ENCODE measurements around the gene SORT1. TPM values are rescaled to one million over a fixed set of nuclear protein-coding genes. Genes with fewer than 3 reads are reported as not detected.
"Not testable (repeated sequence)": the region's sequence is repeated elsewhere in the genome, so short reads cannot be mapped to it uniquely, and the experiment has no call there.

The SORT1 gene
- polyA plus RNA-seq, 1 of the 3 experiments (the other 2 are of a cell fraction), result 8.5 TPM

GRCh38 chr1:109395602-109396512 lies 1.9 kb downstream of the SORT1 start:
- no peak overlapping the region for H3K27ac ChIP-seq (ENCODE audit: low read depth in 2 of 2, low read length in 1 of 2)
- peaks cover 17% of the 10 kb centered on the region for H3F3A ChIP-seq (replicated peaks; ENCODE audit: insufficient read depth)
- ChIA-PET POLR2A (interaction anchor here (0.6 kb wide), 1 partner anchor 94 kb away, joined by 4 read pairs; no protein-coding TSS in a partner anchor), CTCF (interaction anchor here (0.9 to 14.6 kb wide), 6 partner anchors 10 to 132 kb away, joined by 3 to 252 read pairs (median 4); partner anchors contain the start of gene PSRC1)
- no peak for DNase-seq
- peaks cover 1 to 6% of the 10 kb centered on the region in 2 experiments for H3K36me3 ChIP-seq (replicated peaks in 1 of 2; ENCODE audit: control insufficient read depth in 1 of 2, insufficient read depth in 2 of 2, low read length in 1 of 2)
- no peaks in the 10 kb centered on the region for H4K20me1 ChIP-seq (ENCODE audit: insufficient read depth)
- TF ChIP-seq FOSL2 (IDR thresholded peaks at IDR 0.05; ENCODE audit: borderline replicate concordance, low read depth), result no peak
- H3K9me3 ChIP-seq, result no peaks in the 10 kb centered on the region
- H3K27me3 ChIP-seq (ENCODE audit: insufficient read depth), result no peaks in the 10 kb centered on the region
- no peak overlapping the region for H2AFZ ChIP-seq (ENCODE audit: low read depth)
- H3K4me1 ChIP-seq (ENCODE audit: control insufficient read depth in 1 of 2, insufficient read depth in 2 of 2, low read depth in 1 of 2, low read length in 1 of 2), result peaks cover 21 to 24% of the 10 kb centered on the region in 2 experiments; a peak in 3 of 4 replicates
- H3K9me2 ChIP-seq, result no peaks in the 10 kb centered on the region
- peak overlapping the region; percentile 17 to 65; a peak in 2 of 4 replicates for H3K4me3 ChIP-seq (ENCODE audit: low read depth in 2 of 2, low read length in 1 of 2)
- H3K9ac ChIP-seq, result no peak overlapping the region
- 74% methylated on average over 5 of the region's 5 CpGs for WGBS (ENCODE audit: low lambda C conversion rate)
- peaks cover 26% of the 10 kb centered on the region for H3K79me2 ChIP-seq (ENCODE audit: insufficient read depth)
- H3K4me2 ChIP-seq, result peak overlapping the region; percentile 77

- H3K27ac ChIP-seq (ENCODE audit: low read depth in 2 of 2, low read length in 1 of 2); H3K4me3 ChIP-seq (ENCODE audit: low read depth in 2 of 2, low read length in 1 of 2); H2AFZ ChIP-seq (ENCODE audit: low read depth); DNase-seq; POLR2A ChIA-PET; H3K9me3 ChIP-seq; H3K36me3 ChIP-seq (replicated peaks in 1 of 2; ENCODE audit: control insufficient read depth in 1 of 2, insufficient read depth in 2 of 2, low read length in 1 of 2); H4K20me1 ChIP-seq (ENCODE audit: insufficient read depth); H3K27me3 ChIP-seq (ENCODE audit: insufficient read depth); H3K9ac ChIP-seq; H3K4me2 ChIP-seq; H3K9me2 ChIP-seq: not testable (repeated sequence)
- H3F3A ChIP-seq (replicated peaks; ENCODE audit: insufficient read depth), result peaks cover 17% of the 10 kb centered on the region
- peaks cover 21 to 24% of the 10 kb centered on the region in 2 experiments; a peak in 3 of 4 replicates for H3K4me1 ChIP-seq (ENCODE audit: control insufficient read depth in 1 of 2, insufficient read depth in 2 of 2, low read depth in 1 of 2, low read length in 1 of 2)
- CTCF ChIA-PET, result interaction anchor here (1.2 to 14.6 kb wide), 3 partner anchors 48 to 131 kb away, joined by 3 to 252 read pairs (median 3); partner anchors contain the start of gene PSRC1
- 91% methylated on average over 8 of the region's 8 CpGs for WGBS (ENCODE audit: low lambda C conversion rate)
- H3K79me2 ChIP-seq (ENCODE audit: insufficient read depth), result peaks cover 30% of the 10 kb centered on the region
Measured at GRCh38 chr1:109395282-109395599, 2.5 kb downstream of the SORT1 start.

GRCh38 chr1:109394591-109395281 lies 3.0 kb downstream of the SORT1 start:
- peaks cover 34% of the 10 kb centered on the region for H3K79me2 ChIP-seq (ENCODE audit: insufficient read depth)

More at GRCh38 chr1:109394591-109395281, 3.0 kb downstream of the SORT1 start:
- CTCF ChIA-PET, result interaction anchor here (1.4 to 14.6 kb wide), 2 partner anchors 115 to 131 kb away, joined by 3 to 252 read pairs; partner anchors contain the start of gene PSRC1
- H4K20me1 ChIP-seq (ENCODE audit: insufficient read depth), result no peaks in the 10 kb centered on the region
- no peak overlapping the region for H3K9ac ChIP-seq
- H3K9me3 ChIP-seq, result no peaks in the 10 kb centered on the region
- peaks cover 15% of the 10 kb centered on the region for H3F3A ChIP-seq (replicated peaks; ENCODE audit: insufficient read depth)
- H3K36me3 ChIP-seq (replicated peaks in 1 of 2; ENCODE audit: control insufficient read depth in 1 of 2, insufficient read depth in 2 of 2, low read length in 1 of 2), result no peaks in the 10 kb centered on the region
- no peaks in the 10 kb centered on the region for H3K9me2 ChIP-seq
- no peak overlapping the region for H3K27ac ChIP-seq (ENCODE audit: low read depth in 2 of 2, low read length in 1 of 2)
- no peak for TF ChIP-seq USF1 (IDR thresholded peaks at IDR 0.05; ENCODE audit: borderline replicate concordance, low read depth)
- TF ChIP-seq SIN3A (IDR thresholded peaks at IDR 0.05; ENCODE audit: borderline replicate concordance, low read depth, low read length), result no peak
- TF ChIP-seq EP300 (IDR thresholded peaks at IDR 0.05; ENCODE audit: borderline replicate concordance in 1 of 2, low read depth in 1 of 2, low read length in 1 of 2), result no peak
- no peak for TF ChIP-seq PBX3 (IDR thresholded peaks at IDR 0.05)
- POLR2A ChIA-PET, result no interaction called here
- H2AFZ ChIP-seq (ENCODE audit: low read depth), result no peak overlapping the region
- H3K4me3 ChIP-seq (ENCODE audit: low read depth in 2 of 2, low read length in 1 of 2), result no peak overlapping the region
- no peak for DNase-seq
- H3K4me1 ChIP-seq (ENCODE audit: control insufficient read depth in 1 of 2, insufficient read depth in 2 of 2, low read depth in 1 of 2, low read length in 1 of 2), result peaks cover 21 to 24% of the 10 kb centered on the region in 2 experiments; a peak in 3 of 4 replicates
- 80% methylated on average over 5 of the region's 5 CpGs for WGBS (ENCODE audit: low lambda C conversion rate)
- H3K4me2 ChIP-seq, result no peak overlapping the region
- no peaks in the 10 kb centered on the region for H3K27me3 ChIP-seq (ENCODE audit: insufficient read depth)
